A673 (cell line): ENCODE data around the gene CELF4. TPM values are rescaled to one million over a fixed set of nuclear protein-coding genes. Genes with fewer than 3 reads are reported as not detected.
A peak's percentile ranks its signal among the peaks of the same experiment; 100 is the strongest.

ENCODE experiments used
- BruUV-seq: library from RNA; stranded (reverse); fragments of 400-500 nt; replicated peaks from 2 replicates; lab custom pipeline; 2021; lab: Mats Ljungman, UMichigan
- CTCF ChIA-PET: fragments of 300-600 bp; sonication (Branson Sonifier 250); formaldehyde crosslinking; loops from one replicate; lab custom pipeline; 2022; ENCODE audit warnings: antibody characterized with exemption; lab: Charles Lee
- POLR2A ChIA-PET: fragments of 300-600 bp; sonication (Branson Sonifier 250); formaldehyde crosslinking; loops from one replicate; lab custom pipeline; 2022; ENCODE audit warnings: antibody characterized with exemption; ENCODE audit not compliant: low non-redundant PET; lab: Charles Lee
- DNase-seq: peaks from one replicate; pipeline ENCODE4 v3.0.0-alpha.2; 2015; ENCODE audit warnings: low spot score
- H3K27ac ChIP-seq: fragments of 200-600 bp; sonication (generic); 2 replicates; pipeline ENCODE4 v1.5.1; 2016; ENCODE audit warnings: mixed run types, low read depth, mild to moderate bottlenecking, mixed read lengths, antibody characterized with exemption, low read length; ENCODE audit not compliant: poor library complexity, severe bottlenecking
- H3K27me3 ChIP-seq: fragments of 200-600 bp; sonication (generic); replicated peaks from 2 replicates; pipeline ENCODE4 v1.6.1; 2017; ENCODE audit warnings: mixed run types, low read depth, mild to moderate bottlenecking, mixed read lengths, antibody characterized with exemption, low read length; ENCODE audit not compliant: insufficient read depth, poor library complexity
- H3K36me3 ChIP-seq: fragments of 200-600 bp; sonication (generic); 2 replicates; pipeline ENCODE4 v1.6.1; 2016; ENCODE audit warnings: mixed run types, mild to moderate bottlenecking, mixed read lengths, antibody characterized with exemption, low read length; ENCODE audit not compliant: insufficient read depth, poor library complexity, severe bottlenecking
- H3K4me1 ChIP-seq: fragments of 200-600 bp; sonication (generic); 2 replicates; pipeline ENCODE4 v1.6.1; 2017; ENCODE audit warnings: mixed run types, mild to moderate bottlenecking, mixed read lengths, antibody characterized with exemption, low read length; ENCODE audit not compliant: insufficient read depth, poor library complexity, severe bottlenecking
- H3K4me3 ChIP-seq: fragments of 200-600 bp; sonication (generic); 2 replicates; pipeline ENCODE4 v1.5.1; 2016; ENCODE audit warnings: low read depth, mixed run types, mild to moderate bottlenecking, mixed read lengths, low read length; ENCODE audit not compliant: poor library complexity, severe bottlenecking
- H3K9me3 ChIP-seq: fragments of 200-600 bp; sonication (generic); 2 replicates; pipeline ENCODE4 v1.6.1; 2016; ENCODE audit warnings: mixed run types, low read depth, mild to moderate bottlenecking, mixed read lengths, antibody characterized with exemption, low read length; ENCODE audit not compliant: poor library complexity, severe bottlenecking
- CTCF ChIP-seq: fragments of 300-800, 200-600 bp; sonication (generic); conservative IDR thresholded peaks from 2 replicates; pipeline ENCODE4 v1.5.1; 2017; ENCODE audit warnings: low read depth, mild to moderate bottlenecking, antibody characterized with exemption, low read length, moderate library complexity, mixed read lengths
- EZH2 ChIP-seq: fragments of 200-600 bp; sonication (generic); IDR thresholded peaks from 2 replicates; pipeline ENCODE4 v1.6.1; 2017; ENCODE audit warnings: borderline replicate concordance, low read depth, mild to moderate bottlenecking, mixed read lengths, antibody characterized with exemption, low read length; ENCODE audit not compliant: poor library complexity, severe bottlenecking
- intact Hi-C: fragments of 100-400 bp; cut with micrococcal nuclease; formaldehyde crosslinking; loops from one replicate; pipeline ENCODE4 v1.10.0; 2022; ENCODE audit not compliant: unreplicated experiment
- total RNA-seq: library from RNA; stranded (reverse); gene quantifications from 2 replicates; pipeline ENCODE4 v1.2.3, GENCODE V29; 2021

The CELF4 gene
- total RNA-seq, 1 experiment from 2014 or later: not detected

GRCh38 chr18:37284260-37284659 is 281.3 kb downstream of the CELF4 start:
- DNase-seq: no peak
- BruUV-seq: no TSS peak
- CTCF ChIA-PET: no interaction called here
- TF ChIP-seq EZH2 (no peak), CTCF (no peak)
- intact Hi-C loops: no loop called here
- Histone ChIP-seq H3K4me1 (no peaks in the 10 kb centered on the region), H3K27me3 (peaks cover 22% of the 10 kb centered on the region), H3K27ac (no peak overlapping the region), H3K4me3 (no peak overlapping the region), H3K9me3 (no peaks in the 10 kb centered on the region), H3K36me3 (no peaks in the 10 kb centered on the region)
- POLR2A ChIA-PET: no interaction called here

- TF ChIP-seq CTCF (peak; percentile 41; the same call in 1 of the 2 replicates), EZH2 (no peak)
- BruUV-seq: no TSS peak
- intact Hi-C loops: no loop called here
- Histone ChIP-seq H3K4me3 (no peak overlapping the region), H3K9me3 (no peaks in the 10 kb centered on the region), H3K27ac (no peak overlapping the region), H3K27me3 (peaks cover 33% of the 10 kb centered on the region), H3K36me3 (no peaks in the 10 kb centered on the region), H3K4me1 (no peaks in the 10 kb centered on the region)
- ChIA-PET POLR2A (no interaction called here), CTCF (no interaction called here)
- no peak for DNase-seq
Observed at GRCh38 chr18:37282386-37283037, 283.1 kb downstream of the CELF4 start.

GRCh38 chr18:37280701-37281393 is 284.8 kb downstream of the CELF4 start:
- Histone ChIP-seq H3K9me3 (no peaks in the 10 kb centered on the region), H3K27me3 (peaks cover 50% of the 10 kb centered on the region), H3K36me3 (no peaks in the 10 kb centered on the region), H3K4me1 (no peaks in the 10 kb centered on the region), H3K27ac (no peak overlapping the region), H3K4me3 (no peak overlapping the region)
- ChIA-PET POLR2A (no interaction called here), CTCF (no interaction called here)
- intact Hi-C loops: no loop called here
- TF ChIP-seq CTCF (no peak), EZH2 (no peak)
- BruUV-seq: no TSS peak
- DNase-seq: no peak
